GM19438 (cell line): ENCODE data around the gene PARL.
"Not testable (repeated sequence)": the region's sequence is repeated elsewhere in the genome, so short reads cannot be mapped to it uniquely, and the experiment has no call there.

Source experiments
- ATAC-seq: cut with Tn5 transposase; IDR thresholded peaks from one replicate; pipeline ENCODE4 v1.9.1; 2021; ENCODE audit warnings: low read depth; ENCODE audit not compliant: unreplicated experiment

Gene PARL

DNA sequence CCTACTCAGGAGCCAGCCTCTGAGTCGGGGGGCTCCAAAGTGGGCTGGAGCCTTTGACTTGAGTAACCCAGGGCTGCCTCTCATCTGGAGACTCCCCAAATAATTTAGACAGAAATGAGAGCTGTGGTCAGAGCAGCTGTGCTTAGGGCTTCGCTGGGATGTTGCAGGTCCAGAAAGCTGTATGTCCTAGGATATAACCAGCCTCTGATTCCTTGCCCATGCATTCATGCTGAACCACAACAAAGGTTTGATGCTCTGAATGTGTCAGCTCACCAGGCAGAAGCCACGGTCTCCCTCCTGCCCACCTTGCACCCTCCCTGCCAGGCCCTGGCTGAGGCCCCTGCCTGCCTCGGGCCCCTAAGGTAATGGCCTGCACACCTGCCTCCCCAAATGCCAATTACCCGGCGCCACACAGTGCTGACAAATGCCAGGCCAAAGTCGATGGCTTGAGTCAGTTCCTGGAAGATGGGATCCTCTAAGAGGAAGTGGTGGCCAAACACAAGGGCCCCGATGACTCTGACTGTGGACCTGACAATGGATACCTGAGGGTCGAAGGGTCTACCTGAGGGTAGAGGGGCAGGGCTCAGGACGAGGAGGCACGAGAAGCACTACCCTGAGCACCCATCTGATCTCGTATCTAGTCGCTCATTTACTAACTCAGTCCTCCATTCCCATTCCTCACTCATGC lies 21.7 kb upstream of the PARL start:
- no peak for ATAC-seq

GRCh38 chr3:183904833-183905780 lies 20.4 kb upstream of the PARL start:
- no peak for ATAC-seq

- no peak for ATAC-seq
These were observed 13.3 kb upstream of the PARL start for GRCh38 chr3:183898028-183898431.

- ATAC-seq: no peak
These were observed 12.9 kb upstream of the PARL start for GRCh38 chr3:183897606-183898005.

- no peak for ATAC-seq
These were observed 11.9 kb upstream of the PARL start for GRCh38 chr3:183896610-183897009.

- no peak for ATAC-seq
These were observed 11.5 kb upstream of the PARL start for GRCh38 chr3:183896184-183896583.

GRCh38 chr3:183895774-183896173 lies 11.1 kb upstream of the PARL start:
- ATAC-seq: no peak

DNA sequence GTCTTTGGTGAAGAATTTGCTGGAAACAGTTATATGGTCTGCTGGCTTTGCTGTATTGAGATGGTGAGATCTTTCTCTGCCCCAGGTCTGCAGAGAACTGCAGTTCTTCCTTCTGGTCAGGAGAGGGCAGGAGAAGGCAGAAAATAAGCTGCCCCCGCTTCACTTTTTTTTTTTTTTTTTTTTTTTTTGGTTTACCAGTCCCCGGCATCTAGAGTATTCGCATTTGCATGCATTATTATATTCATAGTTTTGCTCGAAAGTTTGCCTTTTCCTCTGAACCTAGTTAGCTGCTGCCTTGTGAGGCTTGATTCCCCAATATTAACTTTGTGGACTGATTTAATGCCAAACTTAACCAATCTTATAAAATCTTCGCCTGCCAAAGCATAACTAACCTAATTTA lies 10.6 kb upstream of the PARL start:
- no peak for ATAC-seq

DNA sequence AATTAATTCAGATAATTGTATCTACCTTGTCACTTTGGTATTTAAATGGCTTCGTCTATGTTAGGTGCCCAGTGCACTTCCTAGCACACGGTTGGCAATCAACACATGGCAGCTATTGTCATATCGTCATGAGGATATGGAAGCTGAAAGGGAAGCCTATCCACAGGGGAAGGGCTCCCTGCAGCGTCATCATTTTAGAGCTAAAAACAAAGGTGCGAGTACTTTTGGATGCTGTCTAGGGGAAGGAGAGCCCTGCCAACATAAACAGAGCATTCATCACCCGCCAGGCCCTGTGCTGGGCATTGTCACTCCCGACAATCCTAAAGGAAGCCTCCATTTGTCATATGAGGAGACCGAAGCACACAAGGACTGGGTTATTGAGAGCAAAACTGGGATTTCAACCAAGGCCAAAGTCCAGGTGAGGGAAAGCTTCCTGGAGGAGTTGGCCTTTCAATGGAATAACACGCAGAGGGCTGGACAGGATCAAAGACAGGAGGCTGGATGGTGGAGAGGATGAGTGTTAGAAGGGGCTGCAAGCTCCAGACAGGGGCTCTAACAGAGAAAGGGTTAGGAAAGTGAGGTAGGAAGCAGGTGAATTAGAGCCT lies 8.0 kb upstream of the PARL start:
- ATAC-seq: no peak

DNA sequence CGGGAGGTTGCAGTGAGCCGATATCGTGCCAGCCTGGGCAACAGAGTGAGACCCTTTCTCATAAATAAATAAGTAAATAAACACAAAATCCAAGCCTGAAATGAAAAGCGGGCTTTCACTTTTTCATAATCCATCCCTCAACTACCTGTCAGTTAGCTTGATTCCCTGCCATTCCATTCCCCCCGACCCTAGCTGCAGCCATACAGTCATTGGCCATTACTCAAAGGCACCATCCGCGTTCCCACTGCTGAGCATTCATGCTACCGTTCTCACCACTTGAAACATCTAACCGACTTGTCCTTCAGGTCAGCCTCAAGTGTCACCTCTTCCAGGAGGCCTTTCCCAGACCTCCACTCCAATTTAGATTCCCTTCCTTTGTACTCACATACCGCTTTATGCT lies 1.1 kb upstream of the PARL start:
- no peak for ATAC-seq

GRCh38 chr3:183884097-183884426 lies 618 bp downstream of the PARL start:
- no peak for ATAC-seq

GRCh38 chr3:183883291-183884096 lies 1.2 kb downstream of the PARL start:
- no peak for ATAC-seq

DNA sequence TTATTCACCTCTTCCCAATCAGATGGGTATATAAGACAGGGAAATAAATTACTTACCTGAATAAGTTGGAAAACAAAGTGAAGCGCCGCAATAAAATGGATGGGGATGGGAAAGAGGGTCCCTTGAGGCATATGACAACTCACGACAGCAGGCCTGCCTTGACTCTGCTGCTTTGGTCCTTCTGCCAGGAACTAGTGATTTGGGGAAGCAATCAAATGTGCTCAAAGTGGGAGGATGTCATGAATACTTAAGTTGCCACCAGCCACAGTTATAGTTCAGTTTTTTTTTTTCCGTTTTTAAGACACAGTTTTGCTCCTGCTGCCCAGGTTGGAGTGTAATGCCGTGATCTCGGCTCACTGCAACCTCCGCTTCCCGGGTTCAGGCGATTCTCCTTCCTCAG lies 4.6 kb downstream of the PARL start:
- ATAC-seq: no peak

- no peak for ATAC-seq
These were observed 5.4 kb downstream of the PARL start for GRCh38 chr3:183879243-183879642.

DNA sequence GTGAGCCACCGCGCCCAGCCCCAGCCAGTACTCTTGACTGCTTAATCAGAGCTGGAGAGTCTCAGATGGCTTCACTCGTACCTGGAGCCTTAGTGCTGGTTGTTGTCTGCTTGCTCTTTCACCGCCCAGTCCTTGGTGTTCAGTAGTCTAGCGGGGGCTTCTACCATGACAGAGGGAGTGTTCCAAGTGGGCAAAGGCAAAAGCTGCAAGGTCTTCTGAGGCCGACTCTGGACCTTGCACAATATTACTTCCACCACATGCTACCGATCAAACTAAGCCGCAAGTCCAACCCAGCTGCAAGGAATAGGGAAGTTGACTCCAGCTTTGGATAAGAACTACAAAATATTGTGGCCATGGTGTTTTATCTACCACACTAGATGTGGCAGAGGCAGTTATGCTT lies 6.6 kb downstream of the PARL start:
- no peak for ATAC-seq

DNA sequence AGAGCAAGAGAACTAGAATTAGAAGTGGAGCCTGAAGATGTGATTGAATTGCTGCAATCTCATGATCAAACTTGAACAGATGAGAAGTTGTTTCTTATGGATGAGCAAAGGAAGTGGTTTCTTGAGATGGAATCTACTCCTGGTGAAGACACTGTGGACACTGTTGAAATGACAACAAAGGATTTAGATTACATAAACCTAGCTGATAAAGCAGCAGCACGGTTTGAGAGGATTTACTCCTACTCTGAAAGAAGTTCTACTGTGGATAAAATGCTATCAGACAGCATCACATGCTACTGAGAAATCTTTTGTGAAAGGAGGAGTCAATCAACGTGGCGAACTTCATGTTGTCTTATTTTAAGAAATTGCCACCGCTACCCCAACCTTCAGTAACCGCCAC lies 7.5 kb downstream of the PARL start:
- not testable (repeated sequence) for ATAC-seq

- ATAC-seq: no peak
These were observed 9.3 kb downstream of the PARL start for GRCh38 chr3:183875411-183875810.

GRCh38 chr3:183873914-183874313 lies 10.8 kb downstream of the PARL start:
- ATAC-seq: no peak

DNA sequence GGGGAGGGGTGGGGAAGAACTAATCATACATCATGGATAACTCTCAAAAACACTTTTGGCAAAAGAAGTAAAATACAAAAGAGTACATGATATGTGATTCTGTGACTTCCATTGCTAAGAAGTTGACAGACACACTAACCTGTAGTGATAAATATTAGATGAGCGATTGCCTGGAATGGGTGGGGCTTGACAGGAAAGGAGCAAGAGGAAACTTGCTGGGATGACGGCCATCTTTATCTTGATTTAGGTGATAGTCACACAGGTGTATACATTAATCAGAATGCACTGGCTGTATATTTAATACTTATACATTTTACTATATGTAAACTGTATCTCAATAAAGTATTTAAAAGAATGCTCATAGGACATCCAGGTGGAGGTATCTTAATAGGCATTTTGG lies 13.1 kb downstream of the PARL start:
- ATAC-seq: no peak

DNA sequence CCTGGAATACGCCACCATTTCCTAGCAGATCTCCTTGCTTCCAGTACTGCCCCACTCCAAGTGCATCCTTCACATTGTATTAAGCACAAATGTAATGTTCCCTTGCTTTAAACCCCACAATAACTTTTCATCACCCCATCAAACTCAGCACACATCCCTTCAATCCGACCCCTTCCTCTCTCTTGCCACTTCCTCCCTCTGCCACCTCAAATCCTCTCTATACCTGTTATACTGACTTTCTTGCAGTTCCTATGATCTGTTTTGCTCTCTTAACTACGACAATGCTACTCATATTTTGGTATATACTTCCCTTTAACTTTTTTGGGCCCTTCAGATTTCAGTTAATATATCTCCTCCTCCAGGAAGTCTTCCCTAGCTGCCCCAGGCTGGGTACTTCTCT lies 14.1 kb downstream of the PARL start:
- no peak for ATAC-seq

- no peak for ATAC-seq
These were observed 15.9 kb downstream of the PARL start for GRCh38 chr3:183868796-183869195.
